GM23338 (cell line): Measurements from ENCODE around the gene HOXD8. TPM values are rescaled to one million over a fixed set of nuclear protein-coding genes. Genes with fewer than 3 reads are reported as not detected.

Source experiments
- ATAC-seq: fragments of 200-7000 bp; cut with Tn5 transposase; 3 replicates; pipeline ENCODE4 v1.9.1; 2020
- DNase-seq: peaks from one replicate; pipeline ENCODE4 v3.0.0-alpha.2; 2015; ENCODE audit warnings: low spot score
- H2AFZ ChIP-seq: fragments of 200-600 bp; sonication (generic); 2 replicates; pipeline ENCODE4 v1.8.0; 2016; ENCODE audit warnings: antibody characterized with exemption, mild to moderate bottlenecking, moderate library complexity
- H3F3A ChIP-seq: fragments of 200-600 bp; sonication (generic); replicated peaks from 2 replicates; pipeline ENCODE4 v1.8.0; 2017; ENCODE audit warnings: antibody characterized with exemption, mixed run types, low read depth
- H3K27ac ChIP-seq: fragments of 200-600 bp; sonication (generic); 2 replicates; pipeline ENCODE4 v1.6.1; 2016; ENCODE audit warnings: low read depth
- H3K27me3 ChIP-seq: fragments of 200-600 bp; sonication (generic); 2 replicates; pipeline ENCODE4 v1.8.0; 2016; ENCODE audit warnings: mild to moderate bottlenecking, mixed run types, moderate library complexity; ENCODE audit not compliant: insufficient read depth
- H3K36me3 ChIP-seq: fragments of 200-600 bp; sonication (generic); 2 replicates; pipeline ENCODE4 v1.8.0; 2016; ENCODE audit warnings: mild to moderate bottlenecking; ENCODE audit not compliant: insufficient read depth
- H3K4me1 ChIP-seq: fragments of 200-600 bp; sonication (generic); 2 replicates; pipeline ENCODE4 v1.8.0; 2016; ENCODE audit warnings: mild to moderate bottlenecking, moderate library complexity; ENCODE audit not compliant: insufficient read depth
- H3K4me2 ChIP-seq: fragments of 200-600 bp; sonication (generic); 2 replicates; pipeline ENCODE4 v1.7.1; 2017; ENCODE audit warnings: mixed run types
- H3K4me3 ChIP-seq: fragments of 200-600 bp; sonication (generic); 2 replicates; pipeline ENCODE4 v1.6.1; 2016; ENCODE audit warnings: mixed run types
- H3K79me2 ChIP-seq: fragments of 200-600 bp; sonication (generic); replicated peaks from 2 replicates; pipeline ENCODE4 v1.8.0; 2017; ENCODE audit warnings: mild to moderate bottlenecking; ENCODE audit not compliant: insufficient read depth
- H3K9me2 ChIP-seq: fragments of 200-600 bp; sonication (generic); 2 replicates; pipeline ENCODE4 v1.8.0; 2017; ENCODE audit not compliant: insufficient read depth
- H4K20me1 ChIP-seq: fragments of 200-600 bp; sonication (generic); replicated peaks from 2 replicates; pipeline ENCODE4 v1.8.0; 2017; ENCODE audit warnings: mild to moderate bottlenecking; ENCODE audit not compliant: insufficient read depth
- H3K27ac Mint-ChIP-seq: 2 replicates; pipeline ENCODE4 v1.8.0; 2020; ENCODE audit warnings: inconsistent platforms, mild to moderate bottlenecking, moderate library complexity, mixed read lengths
- H3K27me3 Mint-ChIP-seq: 3 replicates; pipeline ENCODE4 v1.8.0; 2022; ENCODE audit warnings: low read depth, mild to moderate bottlenecking, moderate library complexity, mixed read lengths, inconsistent platforms; ENCODE audit not compliant: insufficient read depth, poor library complexity
- H3K36me3 Mint-ChIP-seq: 3 replicates; pipeline ENCODE4 v1.8.0; 2021; ENCODE audit warnings: low read depth, mild to moderate bottlenecking, inconsistent platforms, moderate library complexity, mixed read lengths
- H3K4me1 Mint-ChIP-seq: 3 replicates; pipeline ENCODE4 v1.8.0; 2020; ENCODE audit warnings: mild to moderate bottlenecking, inconsistent platforms, mixed read lengths
- H3K4me3 Mint-ChIP-seq: 3 replicates; pipeline ENCODE4 v1.8.0; 2021; ENCODE audit warnings: moderate library complexity, mild to moderate bottlenecking, inconsistent platforms, mixed read lengths
- H3K9me3 Mint-ChIP-seq: 3 replicates; pipeline ENCODE4 v1.8.0; 2020; ENCODE audit warnings: moderate library complexity, mild to moderate bottlenecking, inconsistent platforms, mixed read lengths
- EZH2 ChIP-seq: fragments of 200-600 bp; sonication (generic); IDR thresholded peaks from one replicate; pipeline ENCODE4 v1.8.0; 2017; ENCODE audit warnings: antibody characterized with exemption, mild to moderate bottlenecking, low read depth; ENCODE audit not compliant: unreplicated experiment
- EZH2phosphoT487 ChIP-seq: fragments of 200-600 bp; sonication (generic); IDR thresholded peaks from one replicate; pipeline ENCODE4 v1.8.1; 2018; ENCODE audit warnings: antibody characterized with exemption; ENCODE audit not compliant: unreplicated experiment
- JUNB ChIP-seq: IDR thresholded peaks from one replicate; pipeline ENCODE4 v1.6.1; 2016; ENCODE audit warnings: antibody characterized with exemption; ENCODE audit not compliant: unreplicated experiment
- NANOG ChIP-seq: IDR thresholded peaks from 2 replicates; pipeline ENCODE4 v1.6.1; 2016; ENCODE audit warnings: antibody characterized with exemption, borderline replicate concordance
- STAT1 ChIP-seq: IDR thresholded peaks from one replicate; pipeline ENCODE4 v1.6.1; 2016; ENCODE audit warnings: antibody characterized with exemption; ENCODE audit not compliant: unreplicated experiment
- polyA plus RNA-seq: library from polyadenylated mRNA; unstranded; fragments of >200 nt; fragmentation: Nextera tagmentation; extraction: Ambion mirVana; gene quantifications from 2 replicates; pipeline ENCODE4 v1.2.1, GENCODE V29; 2016
- total RNA-seq: library from RNA; depleted of rRNA; stranded (reverse); fragments of >200 nt; shearing (Covaris generic); gene quantifications from 2 replicates; pipeline ENCODE4 v1.2.3, GENCODE V29; 2014
- TF ChIP-seq, protein P1 (sequence below): IDR thresholded peaks from 2 replicates; pipeline ENCODE4 v1.6.1; 2016; ENCODE audit warnings: antibody characterized with exemption
- TF ChIP-seq, protein P2 (sequence below), 2 experiments: fragments of 200-600 bp in 1 of 2; sonication (generic) in 1 of 2; conservative IDR thresholded peaks; 2 replicates each; pipeline versions ENCODE4 v1.5.1 to v1.6.1; 2016 to 2017; ENCODE audit warnings: antibody characterized with exemption in 2 of 2, low read depth in 2 of 2, mild to moderate bottlenecking in 2 of 2, moderate library complexity in 1 of 2

The HOXD8 gene
- total and polyA plus RNA-seq, 2 experiments from 2014 or later: not detected

DNA sequence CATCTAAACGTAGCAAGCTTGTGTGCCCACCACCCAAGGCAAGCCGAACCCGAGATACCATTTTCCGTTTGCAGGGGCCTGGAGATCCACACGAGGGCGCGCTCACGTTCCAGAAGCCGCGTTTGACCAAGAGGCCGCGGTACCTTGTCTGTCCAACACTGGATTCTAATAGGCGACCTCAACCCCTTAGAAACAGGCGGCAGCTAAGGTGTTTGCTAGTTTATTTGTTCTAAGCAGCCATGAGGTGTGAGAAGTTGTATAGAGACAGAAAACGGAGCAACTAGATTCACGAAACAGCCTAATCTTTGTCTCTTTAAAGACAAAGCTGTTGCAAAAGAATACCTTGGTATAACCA, 18.2 kb upstream of the HOXD8 start:
- no peak overlapping the region for H3K4me3 ChIP-seq

DNA sequence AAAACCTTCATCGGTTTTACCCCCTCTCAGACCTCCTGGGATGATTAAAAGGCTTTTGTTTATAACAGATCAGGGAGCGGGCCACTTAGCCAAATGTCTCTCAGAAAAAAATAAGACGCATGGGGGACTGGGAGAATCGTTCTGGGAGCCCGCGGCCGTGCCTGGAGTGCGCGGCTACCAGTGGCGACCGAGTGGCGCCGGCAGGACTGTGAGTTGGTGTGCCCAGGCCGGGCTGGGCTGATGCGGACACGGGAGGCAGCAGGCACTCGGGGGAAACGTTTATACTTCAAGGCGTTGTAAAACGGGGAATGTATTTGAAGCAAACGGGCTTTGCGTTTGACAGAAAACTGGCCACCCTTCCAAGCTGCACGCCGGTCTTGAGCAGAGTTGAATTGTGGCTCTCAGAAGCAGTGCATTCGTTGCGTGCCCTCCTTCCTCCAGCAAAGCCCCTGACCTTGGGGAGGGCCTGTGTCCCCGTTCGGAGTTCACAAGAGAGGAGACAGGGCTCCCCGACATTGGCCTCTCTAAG, 17.6 kb upstream of the HOXD8 start:
- Mint-ChIP-seq H3K9me3 (peaks cover 8% of the 10 kb centered on the region), H3K27me3 (peaks cover 96% of the 10 kb centered on the region), H3K36me3 (peaks cover 5% of the 10 kb centered on the region; the same call in 1 of the 3 replicates), H3K4me3 (no peak overlapping the region), H3K4me1 (peaks cover 17% of the 10 kb centered on the region), H3K27ac (no peak overlapping the region)
- no peak overlapping the region for H3K4me3 ChIP-seq
- H2AFZ ChIP-seq: no peak overlapping the region
- no peak for ATAC-seq
- no peak for DNase-seq
- H3K27ac ChIP-seq: no peak overlapping the region
- no peak for TF ChIP-seq NANOG
- peak; percentile 70 for TF ChIP-seq EZH2
- TF ChIP-seq STAT1: no peak
- no peak for TF ChIP-seq JUNB
- peak; percentile 65 for TF ChIP-seq EZH2phosphoT487
- TF ChIP-seq, protein P1, sequence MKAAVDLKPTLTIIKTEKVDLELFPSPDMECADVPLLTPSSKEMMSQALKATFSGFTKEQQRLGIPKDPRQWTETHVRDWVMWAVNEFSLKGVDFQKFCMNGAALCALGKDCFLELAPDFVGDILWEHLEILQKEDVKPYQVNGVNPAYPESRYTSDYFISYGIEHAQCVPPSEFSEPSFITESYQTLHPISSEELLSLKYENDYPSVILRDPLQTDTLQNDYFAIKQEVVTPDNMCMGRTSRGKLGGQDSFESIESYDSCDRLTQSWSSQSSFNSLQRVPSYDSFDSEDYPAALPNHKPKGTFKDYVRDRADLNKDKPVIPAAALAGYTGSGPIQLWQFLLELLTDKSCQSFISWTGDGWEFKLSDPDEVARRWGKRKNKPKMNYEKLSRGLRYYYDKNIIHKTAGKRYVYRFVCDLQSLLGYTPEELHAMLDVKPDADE: no peak
- no peaks in the 10 kb centered on the region for H3K36me3 ChIP-seq
- H3F3A ChIP-seq: peaks cover 51% of the 10 kb centered on the region
- no peaks in the 10 kb centered on the region for H3K9me2 ChIP-seq
- peaks cover 99% of the 10 kb centered on the region for H3K27me3 ChIP-seq
- peaks cover 38% of the 10 kb centered on the region for H3K4me1 ChIP-seq
- H3K79me2 ChIP-seq: no peaks in the 10 kb centered on the region
- H4K20me1 ChIP-seq: peaks cover 35% of the 10 kb centered on the region
- no peak overlapping the region for H3K4me2 ChIP-seq

More for the DNA sequence above, 18.2 kb upstream of the HOXD8 start:
- peaks cover 31% of the 10 kb centered on the region for H4K20me1 ChIP-seq
- peaks cover 17% of the 10 kb centered on the region for H3K4me1 Mint-ChIP-seq
- peaks cover 99% of the 10 kb centered on the region for H3K27me3 ChIP-seq
- no peaks in the 10 kb centered on the region; the same call in 2 of the 3 replicates for H3K36me3 Mint-ChIP-seq
- H3K4me1 ChIP-seq: peaks cover 38% of the 10 kb centered on the region
- H3K4me3 Mint-ChIP-seq: no peak overlapping the region
- H2AFZ ChIP-seq: no peak overlapping the region
- H3K27ac Mint-ChIP-seq: no peak overlapping the region
- no peaks in the 10 kb centered on the region for H3K9me2 ChIP-seq
- H3K4me2 ChIP-seq: no peak overlapping the region
- TF ChIP-seq, protein P2, sequence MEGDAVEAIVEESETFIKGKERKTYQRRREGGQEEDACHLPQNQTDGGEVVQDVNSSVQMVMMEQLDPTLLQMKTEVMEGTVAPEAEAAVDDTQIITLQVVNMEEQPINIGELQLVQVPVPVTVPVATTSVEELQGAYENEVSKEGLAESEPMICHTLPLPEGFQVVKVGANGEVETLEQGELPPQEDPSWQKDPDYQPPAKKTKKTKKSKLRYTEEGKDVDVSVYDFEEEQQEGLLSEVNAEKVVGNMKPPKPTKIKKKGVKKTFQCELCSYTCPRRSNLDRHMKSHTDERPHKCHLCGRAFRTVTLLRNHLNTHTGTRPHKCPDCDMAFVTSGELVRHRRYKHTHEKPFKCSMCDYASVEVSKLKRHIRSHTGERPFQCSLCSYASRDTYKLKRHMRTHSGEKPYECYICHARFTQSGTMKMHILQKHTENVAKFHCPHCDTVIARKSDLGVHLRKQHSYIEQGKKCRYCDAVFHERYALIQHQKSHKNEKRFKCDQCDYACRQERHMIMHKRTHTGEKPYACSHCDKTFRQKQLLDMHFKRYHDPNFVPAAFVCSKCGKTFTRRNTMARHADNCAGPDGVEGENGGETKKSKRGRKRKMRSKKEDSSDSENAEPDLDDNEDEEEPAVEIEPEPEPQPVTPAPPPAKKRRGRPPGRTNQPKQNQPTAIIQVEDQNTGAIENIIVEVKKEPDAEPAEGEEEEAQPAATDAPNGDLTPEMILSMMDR (conservative IDR thresholded peaks at IDR 0.05; ENCODE audit: low read depth in 2 of 2): peak; percentile 79 to 88
- peak; percentile 79 for TF ChIP-seq EZH2
- TF ChIP-seq NANOG: no peak
- no peak overlapping the region for H3K27ac ChIP-seq
- H3K9me3 Mint-ChIP-seq: peaks cover 3% of the 10 kb centered on the region
- ATAC-seq (peak; percentile 9), DNase-seq (peak; percentile 94)
- no peaks in the 10 kb centered on the region for H3K79me2 ChIP-seq
- H3K27me3 Mint-ChIP-seq: peaks cover 94% of the 10 kb centered on the region
- H3K36me3 ChIP-seq: no peaks in the 10 kb centered on the region
- peaks cover 49% of the 10 kb centered on the region for H3F3A ChIP-seq
